CD4-positive, alpha-beta memory T cell (primary cell): ENCODE results near the gene CASP12. TPM values are rescaled to one million over a fixed set of nuclear protein-coding genes. Genes with fewer than 3 reads are reported as not detected.
A peak's percentile ranks its signal among the peaks of the same experiment; 100 is the strongest.

Experiments used
- CTCF ChIA-PET: fragments of 350-600 bp; sonication (Branson Sonifier 250); formaldehyde crosslinking; loops from one replicate; lab custom pipeline; 2021; ENCODE audit warnings: inconsistent platforms; ENCODE audit not compliant: partially characterized antibody; lab: Charles Lee
- POLR2A ChIA-PET: fragments of 350-600 bp; sonication (Branson Sonifier 250); formaldehyde crosslinking; loops from one replicate; lab custom pipeline; 2021; ENCODE audit not compliant: partially characterized antibody; lab: Charles Lee
- DNase-seq, 5 donors: peaks; one replicate each; pipeline versions ENCODE4 v3.0.0 to v3.0.0-alpha.2; 2020 to 2022; ENCODE audit warnings: mixed read lengths in 1 of 5
- H3K27ac ChIP-seq: one replicate; pipeline ENCODE4 v1.7.0; 2013; ENCODE audit warnings: low read depth, low read length
- H3K27me3 ChIP-seq: 2 replicates; pipeline ENCODE4 v1.7.0; 2013; ENCODE audit warnings: mild to moderate bottlenecking, low read length, moderate library complexity; ENCODE audit not compliant: insufficient read depth
- H3K36me3 ChIP-seq: 2 replicates; pipeline ENCODE4 v1.7.0; 2013; ENCODE audit warnings: mild to moderate bottlenecking, low read length, moderate library complexity; ENCODE audit not compliant: insufficient read depth
- H3K4me1 ChIP-seq: 2 replicates; pipeline ENCODE4 v1.7.0; 2013; ENCODE audit warnings: mild to moderate bottlenecking, low read length, moderate library complexity; ENCODE audit not compliant: insufficient read depth
- H3K4me3 ChIP-seq, 2 donors: one replicate each; pipeline ENCODE4 v1.7.0; 2013; ENCODE audit warnings: low read length in 2 of 2, mild to moderate bottlenecking in 1 of 2
- H3K9me3 ChIP-seq, 2 donors: one replicate each; pipeline ENCODE4 v1.7.0; 2013; ENCODE audit warnings: low read length in 2 of 2, control low read depth in 1 of 2; ENCODE audit not compliant: control insufficient read depth in 1 of 2
- H3K27ac Mint-ChIP-seq, 7 donors: one replicate each; pipeline ENCODE4 v1.8.0; 2020 to 2021; ENCODE audit warnings: mixed read lengths in 7 of 7, mild to moderate bottlenecking in 6 of 7, inconsistent platforms in 3 of 7, moderate library complexity in 3 of 7
- H3K27me3 Mint-ChIP-seq, 2 donors: one replicate each; pipeline ENCODE4 v1.8.0; 2020 to 2021; ENCODE audit warnings: mixed read lengths in 2 of 2
- H3K36me3 Mint-ChIP-seq, 2 donors: one replicate each; pipeline ENCODE4 v1.8.0; 2020 to 2021; ENCODE audit warnings: mixed read lengths in 2 of 2, inconsistent platforms in 1 of 2, mild to moderate bottlenecking in 1 of 2
- H3K4me1 Mint-ChIP-seq, 4 donors: one replicate each; pipeline ENCODE4 v1.8.0; 2020 to 2021; ENCODE audit warnings: mixed read lengths in 4 of 4, mild to moderate bottlenecking in 1 of 4
- H3K4me3 Mint-ChIP-seq, 8 donors: one replicate each; pipeline ENCODE4 v1.8.0; 2020 to 2021; ENCODE audit warnings: mixed read lengths in 8 of 8, mild to moderate bottlenecking in 7 of 8, moderate library complexity in 6 of 8, inconsistent platforms in 3 of 8
- H3K9me3 Mint-ChIP-seq, 8 donors: one replicate each; pipeline ENCODE4 v1.8.0; 2020 to 2021; ENCODE audit warnings: mixed read lengths in 8 of 8, mild to moderate bottlenecking in 5 of 8, inconsistent platforms in 3 of 8, moderate library complexity in 1 of 8
- intact Hi-C: fragments of 100-400 bp; cut with micrococcal nuclease; formaldehyde crosslinking; loops from one replicate; pipeline ENCODE4 v1.15.1; 2023
- polyA plus RNA-seq, 2 donors: library from polyadenylated mRNA; unstranded; fragments of 300-500 nt; fragmentation: Illumina TruSeq; gene quantifications; one replicate each; pipeline ENCODE4 v1.2.3, GENCODE V29; 2021
- total RNA-seq, 2 experiments: library from RNA; stranded (reverse); gene quantifications; one replicate each; pipeline ENCODE4 v1.2.3, GENCODE V29; 2021

Gene CASP12
- total and polyA plus RNA-seq, 4 experiments from 2014 or later = 0.28 TPM; not detected in 3

GRCh38 chr11:104876861-104877431, 21.3 kb downstream of the CASP12 start:
- Histone ChIP-seq H3K27me3 (no peaks in the 10 kb centered on the region), H3K36me3 (no peaks in the 10 kb centered on the region), H3K27ac (peak overlapping the region; percentile 36), H3K9me3 (no peaks in the 10 kb centered on the region), H3K4me1 (peaks cover 34% of the 10 kb centered on the region), H3K4me3 (peak overlapping the region; percentile 9 to 31)
- Mint-ChIP-seq H3K4me1 (peaks cover 37 to 45% (median 41%) of the 10 kb centered on the region in 4 donors), H3K36me3 (no peaks in the 10 kb centered on the region), H3K27me3 (no peaks in the 10 kb centered on the region), H3K27ac (peak overlapping the region; percentile 69 to 92 (median 88)), H3K9me3 (peaks cover 0 to 3% (median 0%) of the 10 kb centered on the region in 8 donors), H3K4me3 (peak overlapping the region; percentile 51 to 86 (median 78))
- intact Hi-C loops = loop anchor here (5.0 kb wide), 1 partner anchor 40 kb away; no protein-coding TSS in a partner anchor
- ChIA-PET POLR2A (interaction anchor here (0.6 to 0.9 kb wide), 2 partner anchors 40 to 177 kb away, joined by 3 read pairs; no protein-coding TSS in a partner anchor), CTCF (interaction anchor here (1.0 to 1.1 kb wide), 2 partner anchors 52 to 263 kb away, joined by 3 read pairs; no protein-coding TSS in a partner anchor)
- DNase-seq = peak in 3 of 5 donors; percentile 16 to 31 (median 17)

GRCh38 chr11:104876324-104876723, 21.9 kb downstream of the CASP12 start:
- DNase-seq = no peak
- peak overlapping the region; percentile 69 to 92 (median 88) for H3K27ac Mint-ChIP-seq
- no peaks in the 10 kb centered on the region for H3K36me3 Mint-ChIP-seq
- peaks cover 34% of the 10 kb centered on the region for H3K4me1 ChIP-seq
- intact Hi-C loops = loop anchor here (5.0 kb wide), 1 partner anchor 41 kb away; no protein-coding TSS in a partner anchor
- H3K4me3 ChIP-seq = no peak overlapping the region
- ChIA-PET POLR2A (interaction anchor here (0.6 to 1.2 kb wide), 3 partner anchors 40 to 177 kb away, joined by 3 read pairs; no protein-coding TSS in a partner anchor), CTCF (interaction anchor here (0.6 to 1.0 kb wide), 2 partner anchors 74 to 262 kb away, joined by 3 read pairs; no protein-coding TSS in a partner anchor)
- peak overlapping the region; percentile 36 for H3K27ac ChIP-seq
- H3K36me3 ChIP-seq = no peaks in the 10 kb centered on the region
- no peaks in the 10 kb centered on the region for H3K27me3 ChIP-seq
- H3K4me3 Mint-ChIP-seq = peak overlapping the region; percentile 51 to 86 (median 78)
- no peaks in the 10 kb centered on the region for H3K9me3 ChIP-seq
- no peaks in the 10 kb centered on the region for H3K27me3 Mint-ChIP-seq
- H3K9me3 Mint-ChIP-seq = peaks cover 0 to 3% (median 0%) of the 10 kb centered on the region in 8 donors
- H3K4me1 Mint-ChIP-seq = peaks cover 37 to 45% (median 41%) of the 10 kb centered on the region in 4 donors

- intact Hi-C loops = no loop called here
- no peaks in the 10 kb centered on the region for H3K9me3 ChIP-seq
- H3K27ac ChIP-seq = no peak overlapping the region
- H3K4me1 ChIP-seq = peaks cover 33% of the 10 kb centered on the region
- Mint-ChIP-seq H3K27me3 (no peaks in the 10 kb centered on the region), H3K36me3 (no peaks in the 10 kb centered on the region), H3K4me3 (no peak overlapping the region), H3K4me1 (peaks cover 30 to 34% (median 31%) of the 10 kb centered on the region in 4 donors), H3K27ac (no peak overlapping the region), H3K9me3 (no peaks in the 10 kb centered on the region)
- DNase-seq = no peak
- no peaks in the 10 kb centered on the region for H3K27me3 ChIP-seq
- ChIA-PET POLR2A (no interaction called here), CTCF (no interaction called here)
- no peak overlapping the region for H3K4me3 ChIP-seq
- H3K36me3 ChIP-seq = no peaks in the 10 kb centered on the region
Observed at GRCh38 chr11:104873252-104873651, 25.0 kb downstream of the CASP12 start.

- Histone ChIP-seq H3K36me3 (no peaks in the 10 kb centered on the region), H3K9me3 (no peaks in the 10 kb centered on the region), H3K4me1 (peaks cover 24% of the 10 kb centered on the region), H3K4me3 (no peak overlapping the region), H3K27me3 (no peaks in the 10 kb centered on the region), H3K27ac (no peak overlapping the region)
- Mint-ChIP-seq H3K27ac (no peak overlapping the region), H3K4me1 (peaks cover 22 to 25% (median 23%) of the 10 kb centered on the region in 4 donors), H3K4me3 (no peak overlapping the region), H3K27me3 (no peaks in the 10 kb centered on the region), H3K36me3 (no peaks in the 10 kb centered on the region), H3K9me3 (no peaks in the 10 kb centered on the region)
- intact Hi-C loops = no loop called here
- ChIA-PET POLR2A (no interaction called here), CTCF (no interaction called here)
- no peak for DNase-seq
Observed at GRCh38 chr11:104872393-104872792, 25.9 kb downstream of the CASP12 start.

- ChIA-PET CTCF (interaction anchor here (0.9 kb wide), 1 partner anchor 9 kb away, joined by 3 read pairs; no protein-coding TSS in a partner anchor), POLR2A (no interaction called here)
- Histone ChIP-seq H3K27ac (no peak overlapping the region), H3K27me3 (no peaks in the 10 kb centered on the region), H3K36me3 (no peaks in the 10 kb centered on the region), H3K4me1 (peaks cover 9% of the 10 kb centered on the region), H3K4me3 (no peak overlapping the region), H3K9me3 (no peaks in the 10 kb centered on the region)
- Mint-ChIP-seq H3K4me1 (peaks cover 8 to 10% (median 9%) of the 10 kb centered on the region in 4 donors), H3K27me3 (no peaks in the 10 kb centered on the region), H3K9me3 (peaks cover 0 to 2% (median 0%) of the 10 kb centered on the region in 8 donors), H3K27ac (no peak overlapping the region), H3K4me3 (no peak overlapping the region), H3K36me3 (no peaks in the 10 kb centered on the region)
- intact Hi-C loops = no loop called here
- no peak for DNase-seq
Observed at GRCh38 chr11:104870910-104871309, 27.4 kb downstream of the CASP12 start.

GRCh38 chr11:104866815-104867214, 31.4 kb downstream of the CASP12 start:
- Mint-ChIP-seq H3K4me3 (no peak overlapping the region), H3K4me1 (no peaks in the 10 kb centered on the region), H3K9me3 (peaks cover 2 to 13% (median 7%) of the 10 kb centered on the region in 8 donors), H3K27ac (no peak overlapping the region), H3K27me3 (no peaks in the 10 kb centered on the region), H3K36me3 (peaks cover 0 to 5% of the 10 kb centered on the region in 2 donors)
- Histone ChIP-seq H3K27me3 (no peaks in the 10 kb centered on the region), H3K27ac (no peak overlapping the region), H3K36me3 (no peaks in the 10 kb centered on the region), H3K4me3 (no peak overlapping the region), H3K4me1 (no peaks in the 10 kb centered on the region), H3K9me3 (no peaks in the 10 kb centered on the region)
- ChIA-PET CTCF (no interaction called here), POLR2A (no interaction called here)
- intact Hi-C loops = no loop called here
- no peak for DNase-seq
